NCI-H187 treated with DMSO at 0.1 percent for 48 hours (cell line): ENCODE data around the gene RSBN1L.
"Not testable (repeated sequence)": the region's sequence is repeated elsewhere in the genome, so short reads cannot be mapped to it uniquely, and the experiment has no call there.

ENCODE experiments used
- DNase-seq: peaks from one replicate; lab custom pipeline; 2025; lab: John Stamatoyannopoulos, UW

The RSBN1L gene

GRCh38 chr7:77687747-77688144 lies 8.5 kb upstream of the RSBN1L start:
- no peak for DNase-seq

DNA sequence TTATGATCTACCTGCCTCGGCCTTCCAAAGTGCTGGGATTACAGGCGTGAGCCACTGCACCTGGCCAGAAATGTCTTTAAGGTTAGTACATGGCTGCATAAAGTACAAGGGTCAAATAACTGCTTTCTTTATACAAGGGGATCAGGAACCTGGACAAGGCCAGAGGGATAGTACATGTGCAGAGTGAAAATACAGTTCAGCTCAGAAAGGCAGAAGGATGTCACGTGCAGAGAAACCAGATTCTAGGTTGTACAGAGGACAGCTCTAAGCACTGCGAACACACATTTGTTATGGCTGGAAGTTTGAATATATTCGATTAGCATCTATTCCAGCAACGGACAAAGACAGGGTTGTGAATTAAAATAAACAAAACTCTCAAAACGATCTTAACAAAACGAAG lies 6.0 kb upstream of the RSBN1L start:
- DNase-seq, result no peak

GRCh38 chr7:77691892-77692491 lies 4.3 kb upstream of the RSBN1L start:
- no peak for DNase-seq

DNA sequence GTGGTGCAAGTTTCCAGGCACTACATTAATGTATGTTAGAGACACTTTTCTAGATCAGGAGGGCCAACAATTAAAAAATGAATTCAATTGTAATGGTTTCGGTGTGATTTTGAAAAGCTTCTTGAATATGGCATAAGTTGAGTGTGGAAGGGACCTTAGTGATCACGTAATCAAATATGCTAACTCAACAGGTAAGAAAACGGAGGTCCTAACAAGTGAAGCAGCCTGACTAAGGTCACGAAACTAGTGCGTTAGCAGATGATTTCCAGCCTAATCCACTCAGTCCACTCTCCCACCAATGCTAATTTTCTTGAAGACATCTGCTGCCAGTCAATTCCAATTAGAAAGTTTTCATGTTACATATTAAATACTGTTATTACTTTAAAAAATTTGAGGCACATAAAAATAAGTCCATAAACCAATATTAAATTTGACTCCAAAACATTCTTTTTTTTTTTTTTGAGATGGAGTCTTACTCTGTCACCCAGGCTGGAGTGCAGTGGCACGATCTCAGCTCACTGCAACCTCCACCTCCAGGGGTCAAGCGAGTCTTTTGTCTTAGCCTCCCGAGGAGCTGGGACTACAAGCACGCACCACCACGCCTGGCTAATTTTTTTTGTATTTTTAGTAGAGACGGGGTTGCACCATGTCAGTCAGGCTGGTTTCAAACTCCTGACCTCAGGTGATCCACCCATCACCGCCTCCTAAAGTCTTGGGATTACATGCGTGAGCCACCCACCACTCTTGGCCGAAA lies 2.3 kb upstream of the RSBN1L start:
- no peak for DNase-seq

GRCh38 chr7:77696643-77697534 lies 630 bp downstream of the RSBN1L start:
- no peak for DNase-seq

DNA sequence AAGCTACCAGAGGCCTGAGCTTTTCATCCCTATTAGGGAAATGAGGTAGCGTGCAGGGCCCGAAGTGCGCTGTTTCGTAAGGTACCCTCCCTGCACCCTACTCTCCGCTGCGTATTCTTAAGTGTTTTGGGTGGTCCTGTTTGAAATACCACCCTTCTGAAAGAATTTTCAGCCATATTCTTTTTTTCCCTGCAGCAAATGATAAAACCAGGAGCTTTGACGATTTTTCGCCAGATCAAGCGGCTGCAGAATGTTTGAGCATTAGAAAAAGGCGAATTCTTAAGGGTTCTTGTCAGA lies 1.2 kb downstream of the RSBN1L start:
- DNase-seq, result no peak

- DNase-seq, result no peak
Measured at GRCh38 chr7:77698042-77698625, 1.9 kb downstream of the RSBN1L start.

DNA sequence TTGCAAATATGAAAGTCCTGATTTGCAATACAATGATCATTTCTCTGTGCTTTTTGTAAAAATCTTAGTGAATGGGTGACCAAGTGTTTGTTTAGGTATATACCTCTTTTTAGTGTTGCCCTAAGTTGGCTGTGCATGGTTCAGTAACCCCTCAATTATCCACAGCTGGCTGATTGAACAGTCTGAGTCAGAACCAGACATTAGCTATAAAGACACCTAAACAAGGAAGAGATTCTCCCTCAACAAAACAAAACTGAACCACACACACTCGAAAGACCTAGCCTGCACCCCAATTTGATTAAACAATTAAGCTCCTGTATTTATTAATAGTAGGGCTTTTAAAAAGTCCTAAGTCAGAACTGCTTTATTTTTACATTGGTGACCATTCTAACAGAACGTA lies 2.8 kb downstream of the RSBN1L start:
- DNase-seq, result no peak

DNA sequence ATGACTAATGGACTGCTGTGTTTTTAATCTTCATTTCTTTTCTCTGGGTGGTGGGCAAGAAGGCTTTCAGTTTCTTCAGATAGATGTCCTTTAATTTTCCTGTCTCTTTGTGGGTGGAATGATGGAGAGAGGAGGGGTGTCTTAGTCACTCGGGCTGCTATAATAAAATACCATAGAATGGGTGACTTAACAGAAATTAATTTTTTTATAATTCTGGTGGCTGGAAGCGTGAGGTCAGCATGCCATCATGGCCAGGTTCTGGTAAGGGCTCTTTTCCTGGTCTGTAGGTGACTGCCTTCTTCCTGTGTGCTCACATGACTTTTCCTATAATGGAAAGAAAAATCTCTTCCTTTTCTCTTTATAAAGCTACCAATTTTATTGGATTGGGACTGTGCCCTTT lies 6.3 kb downstream of the RSBN1L start:
- no peak for DNase-seq

DNA sequence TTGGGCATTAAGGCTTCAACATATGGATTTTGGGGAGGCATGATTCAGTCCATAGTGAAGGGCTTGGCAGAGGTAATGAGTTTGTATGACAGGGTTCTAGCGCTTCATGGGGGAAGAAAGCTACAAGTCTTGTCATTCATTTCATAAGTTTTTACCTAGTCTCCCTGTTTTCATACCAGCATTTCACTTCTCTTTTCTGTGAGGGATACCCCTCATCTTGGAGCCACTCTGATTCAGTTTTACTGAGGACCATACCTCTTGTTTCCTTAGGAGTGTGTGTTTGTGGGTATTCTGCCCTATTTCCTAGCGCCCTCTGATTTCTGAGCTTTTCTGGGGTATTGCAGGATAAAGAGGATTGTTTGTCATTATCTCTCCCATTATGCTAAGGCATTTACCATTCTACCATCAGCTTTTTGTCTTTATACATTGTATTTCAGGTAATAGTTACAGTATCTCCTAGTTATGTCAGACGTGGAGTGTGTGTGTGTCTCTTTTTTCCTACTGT lies 6.8 kb downstream of the RSBN1L start:
- DNase-seq, result no peak

DNA sequence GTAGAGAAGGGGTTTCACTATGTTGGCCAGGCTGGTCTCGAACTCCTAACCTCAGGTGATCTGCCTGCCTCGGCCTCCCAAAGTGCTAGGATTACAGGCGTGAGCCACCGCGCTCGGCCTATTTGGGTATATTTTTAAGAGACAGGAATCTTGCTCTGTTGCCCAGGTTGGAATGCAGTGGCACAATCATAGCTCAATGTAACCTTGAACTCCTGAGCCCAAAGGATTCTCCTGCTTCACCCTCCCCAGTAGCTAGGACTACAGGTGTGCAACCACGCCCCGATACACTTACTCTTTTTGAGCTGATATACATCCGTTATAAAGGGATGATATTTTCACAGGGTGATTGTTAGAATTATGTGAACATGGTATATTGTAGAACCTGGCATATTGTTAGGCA lies 7.4 kb downstream of the RSBN1L start:
- not testable (repeated sequence) for DNase-seq

DNA sequence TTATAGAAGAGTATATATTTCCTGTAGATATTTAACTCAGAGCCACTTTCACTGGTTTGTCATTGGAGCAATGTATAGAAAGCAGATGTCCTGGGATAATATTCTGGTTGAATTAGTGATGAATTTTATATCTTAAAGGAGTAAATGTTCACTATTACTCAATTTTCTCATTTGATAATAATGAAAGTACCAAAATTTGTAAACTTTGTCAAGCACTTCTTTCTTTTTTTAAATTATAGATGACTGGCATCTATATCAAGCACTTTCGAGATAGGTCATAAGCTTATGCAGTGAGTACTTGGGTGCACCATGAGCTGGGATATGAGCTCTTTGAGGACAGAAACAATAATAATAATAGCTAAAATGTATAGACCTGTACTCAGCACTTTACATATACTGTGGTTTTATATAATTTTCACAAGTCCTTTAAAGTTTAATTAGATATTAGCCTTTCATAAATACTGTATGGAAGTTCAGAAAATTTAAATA lies 11.3 kb downstream of the RSBN1L start:
- DNase-seq, result no peak

DNA sequence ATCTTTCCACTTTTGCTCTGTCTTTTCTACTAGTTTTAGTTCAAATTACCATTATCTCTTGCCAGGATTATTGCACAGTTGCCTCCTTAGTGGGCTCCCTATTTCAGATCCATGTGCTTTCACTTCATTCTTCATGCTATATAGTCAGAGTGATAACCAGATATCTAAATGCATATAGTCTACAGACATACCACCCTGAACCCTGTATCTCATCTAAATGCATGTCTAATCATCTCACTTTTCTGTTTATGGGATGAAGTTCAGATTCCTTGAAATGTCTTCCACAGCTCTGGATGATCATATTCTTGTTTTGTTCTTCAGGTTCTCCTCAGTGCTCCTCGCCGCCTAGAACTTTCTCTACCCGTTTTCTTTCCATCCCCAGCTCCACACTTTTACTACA lies 13.8 kb downstream of the RSBN1L start:
- DNase-seq, result no peak

DNA sequence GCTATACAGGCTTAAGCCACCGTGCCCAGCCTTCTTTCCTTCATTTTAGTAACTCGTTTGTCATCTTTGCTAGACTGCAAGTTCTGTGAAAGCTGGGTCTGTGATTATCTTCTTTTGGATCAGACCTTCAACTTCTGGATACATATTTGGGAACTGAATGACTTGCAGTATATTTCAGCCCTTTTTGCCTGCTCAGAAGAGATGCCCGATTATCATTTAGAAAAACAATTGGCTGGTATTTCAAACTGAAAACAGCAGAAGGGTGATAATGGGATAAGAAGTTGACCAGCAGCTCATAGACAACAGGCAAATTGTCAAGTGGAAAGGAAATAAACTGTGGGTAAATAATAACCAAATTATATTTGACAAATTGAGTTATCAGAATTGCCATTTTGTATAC lies 14.6 kb downstream of the RSBN1L start:
- no peak for DNase-seq

GRCh38 chr7:77714195-77714594 lies 17.9 kb downstream of the RSBN1L start:
- no peak for DNase-seq

DNA sequence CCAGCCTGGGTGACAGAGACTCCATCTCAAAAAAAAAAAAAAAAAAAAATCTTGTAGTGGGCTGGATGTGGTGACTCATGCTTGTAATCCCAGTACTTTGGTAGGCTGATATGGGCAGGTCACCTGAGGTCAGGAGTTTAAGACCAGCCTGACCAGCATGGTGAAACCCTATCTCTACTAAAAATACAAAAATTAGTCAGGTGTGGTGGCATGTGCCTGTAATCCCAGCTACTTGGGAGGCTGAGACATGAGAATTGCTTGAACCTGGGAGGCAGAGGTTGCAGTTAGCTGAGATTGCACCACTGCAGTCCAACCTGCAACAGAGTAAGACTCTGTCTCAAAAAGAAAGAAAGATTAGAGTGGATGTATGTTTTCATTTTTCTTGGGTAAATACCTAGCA lies 18.7 kb downstream of the RSBN1L start:
- not testable (repeated sequence) for DNase-seq

DNA sequence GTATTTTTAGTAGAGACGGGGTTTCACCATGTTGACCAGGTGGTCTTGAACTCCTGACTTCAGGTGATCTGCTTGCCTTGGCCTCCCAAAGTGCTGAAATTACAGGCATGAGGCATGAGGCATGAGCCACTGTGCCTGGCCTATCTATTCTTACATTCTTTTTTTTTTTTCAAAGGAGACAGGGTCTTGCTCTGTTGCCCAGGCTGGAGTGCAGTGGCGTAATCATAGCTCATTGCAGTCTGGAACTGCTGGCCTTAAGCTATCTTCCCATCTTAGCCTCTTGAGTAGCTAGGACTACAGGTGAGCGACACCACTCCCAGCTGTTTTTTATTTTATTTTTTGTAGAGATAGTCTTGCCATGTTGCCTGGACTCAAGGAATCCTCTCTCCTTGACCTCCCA lies 20.5 kb downstream of the RSBN1L start:
- DNase-seq, result no peak

DNA sequence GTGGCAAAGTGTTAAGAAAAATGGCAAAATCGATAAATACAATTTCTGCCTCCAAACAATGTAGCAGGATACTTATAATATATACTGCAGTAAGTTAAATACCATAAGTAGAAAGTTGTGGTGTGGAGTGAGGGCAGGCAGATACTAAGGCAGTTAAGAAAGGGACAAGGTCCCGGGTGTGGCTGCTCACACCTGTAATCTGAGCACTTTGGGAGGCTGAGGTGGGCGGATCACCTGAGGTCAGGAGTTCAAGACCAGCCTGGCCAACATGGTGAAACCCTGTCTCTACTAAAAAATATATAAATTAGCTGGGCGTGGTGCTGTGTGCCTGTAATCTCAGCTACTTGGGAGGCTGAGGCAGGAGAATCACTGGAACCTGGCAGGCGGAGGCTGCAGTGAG lies 21.3 kb downstream of the RSBN1L start:
- DNase-seq, result not testable (repeated sequence)

DNA sequence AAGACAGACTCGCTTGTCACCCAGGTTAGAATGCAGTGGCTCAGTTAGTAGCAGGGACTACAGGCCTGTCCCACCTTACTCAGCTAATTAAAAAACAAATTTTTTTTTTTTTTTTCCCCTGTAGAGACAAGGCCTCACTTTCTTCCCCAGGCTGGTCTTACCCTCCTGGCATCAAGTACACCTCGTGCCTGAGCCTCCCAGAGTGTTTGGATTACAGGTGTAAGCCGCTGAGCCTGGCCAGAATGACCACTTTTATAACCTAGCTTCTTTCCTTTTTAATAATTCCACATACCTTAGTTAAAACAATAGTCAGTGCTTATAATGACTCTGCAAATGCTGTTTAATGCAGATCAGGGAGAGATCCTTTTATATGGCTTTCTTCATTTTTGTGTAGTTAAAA lies 31.3 kb downstream of the RSBN1L start:
- DNase-seq, result no peak

GRCh38 chr7:77727936-77728701 lies 31.9 kb downstream of the RSBN1L start:
- no peak for DNase-seq

GRCh38 chr7:77729574-77730348 lies 33.5 kb downstream of the RSBN1L start:
- DNase-seq, result no peak
